K562 treated with DMSO at 1 percent for 4 hours (cell line): ENCODE results near the gene DYNAP. TPM values are rescaled to one million over a fixed set of nuclear protein-coding genes. Genes with fewer than 3 reads are reported as not detected.

Source experiments
- total RNA-seq: library from RNA; unstranded; fragments of 300-600 nt; gene quantifications from 2 replicates; pipeline ENCODE4 v1.2.3, GENCODE V29; 2022; ENCODE audit not compliant: insufficient read depth

The DYNAP gene, protein sequence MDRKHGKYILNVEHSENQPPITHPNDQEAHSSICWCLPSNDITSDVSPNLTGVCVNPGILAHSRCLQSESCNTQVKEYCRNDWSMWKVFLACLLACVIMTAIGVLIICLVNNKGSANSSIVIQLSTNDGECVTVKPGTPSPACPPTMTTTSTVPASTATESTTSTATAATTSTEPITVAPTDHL
- total RNA-seq = not detected in 2 replicates

GRCh38 chr18:54590945-54591344, at the start of gene DYNAP:
TSS of gene DYNAP (plus strand) at chr18:54591245. CDS start at chr18:54591283, 38 bp downstream.

Other genes starting within 250 kb of the DYNAP start
- not detected in 2 replicates for gene STARD6, start 233.4 kb upstream of the DYNAP start, total RNA-seq
- gene C18orf54, start 233.3 kb upstream of the DYNAP start, total RNA-seq = 3.0 and 3.5 TPM in 2 replicates
- 0.50 and 1.3 TPM in 2 replicates for gene RAB27B, start 237.2 kb downstream of the DYNAP start, total RNA-seq